DMS 273 (cell line): ENCODE results near the gene PTH2.

Source experiments
- DNase-seq: peaks from one replicate; lab custom pipeline; 2025; ENCODE audit not compliant: unreplicated experiment; lab: John Stamatoyannopoulos, UW

The PTH2 gene

DNA sequence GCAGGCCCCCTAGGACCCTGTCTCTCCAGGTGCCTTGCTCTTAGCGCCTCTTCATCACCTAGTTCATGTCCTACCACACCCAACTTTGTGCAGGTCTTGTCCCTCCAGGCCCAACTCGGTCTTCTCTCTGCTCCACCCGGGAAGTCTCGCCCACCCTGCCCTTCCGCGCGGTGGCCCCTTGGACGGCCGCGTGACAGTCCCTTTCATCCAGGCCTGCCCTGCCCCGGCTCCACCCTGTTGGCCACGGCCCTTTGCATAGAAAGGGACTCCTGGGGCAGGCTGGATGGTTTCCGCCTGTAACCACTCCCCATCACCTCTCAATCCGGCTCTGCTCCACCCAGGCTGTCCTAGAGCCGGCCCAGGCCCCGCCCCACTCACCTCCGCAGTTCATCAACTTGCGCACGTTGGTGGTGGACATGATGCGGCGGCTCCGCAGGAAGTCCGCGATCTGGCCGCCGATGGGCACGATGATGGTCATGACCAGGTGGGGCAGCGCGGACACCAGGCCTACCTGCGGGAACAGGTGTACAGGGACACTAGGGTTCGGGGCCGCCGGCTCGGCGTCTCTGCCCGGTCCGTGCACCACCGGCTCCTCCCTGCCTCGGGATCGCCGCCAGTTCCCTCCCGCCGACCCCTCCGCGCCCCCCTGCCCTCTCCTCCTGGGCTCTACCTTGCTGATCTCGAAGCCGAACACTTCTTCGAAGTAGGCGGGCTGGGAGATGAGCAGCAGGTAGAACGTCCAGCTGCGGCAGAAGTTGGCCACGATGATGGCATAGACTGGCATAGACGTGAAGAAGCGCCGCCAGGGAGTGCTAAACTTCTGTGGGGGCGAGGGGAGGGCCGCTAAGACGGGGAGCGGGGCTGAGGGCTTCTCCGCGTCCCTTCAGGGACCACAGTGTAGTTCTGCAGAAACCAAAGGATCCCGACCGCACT lies 9.2 kb upstream of the PTH2 start:
- DNase-seq, result no peak

DNA sequence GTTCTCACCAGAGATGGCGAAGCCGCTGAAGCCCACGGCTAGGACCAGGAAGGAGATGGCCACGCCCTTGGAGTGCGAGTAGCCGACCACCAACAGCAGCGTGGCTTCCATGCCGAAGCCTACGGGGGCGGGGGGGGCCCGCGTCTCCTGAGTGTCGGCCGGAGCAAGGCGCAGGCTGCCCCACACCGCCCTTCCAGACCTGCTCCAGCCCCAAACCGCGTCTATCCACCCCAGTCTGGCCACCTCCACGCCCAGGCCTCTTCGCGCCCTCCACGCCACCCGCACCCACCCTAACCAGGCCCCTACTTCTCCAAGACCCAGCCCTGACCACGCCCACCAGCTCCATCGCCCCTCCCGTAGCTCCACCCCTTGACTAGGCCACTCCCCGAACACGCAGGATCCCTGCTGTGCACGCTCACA lies 8.1 kb upstream of the PTH2 start:
- DNase-seq, result no peak

- peak; percentile 56 for DNase-seq
Measured at GRCh38 chr19:49430678-49431329, 7.6 kb upstream of the PTH2 start.

- no peak for DNase-seq
Measured at GRCh38 chr19:49430172-49430677, 7.0 kb upstream of the PTH2 start.

DNA sequence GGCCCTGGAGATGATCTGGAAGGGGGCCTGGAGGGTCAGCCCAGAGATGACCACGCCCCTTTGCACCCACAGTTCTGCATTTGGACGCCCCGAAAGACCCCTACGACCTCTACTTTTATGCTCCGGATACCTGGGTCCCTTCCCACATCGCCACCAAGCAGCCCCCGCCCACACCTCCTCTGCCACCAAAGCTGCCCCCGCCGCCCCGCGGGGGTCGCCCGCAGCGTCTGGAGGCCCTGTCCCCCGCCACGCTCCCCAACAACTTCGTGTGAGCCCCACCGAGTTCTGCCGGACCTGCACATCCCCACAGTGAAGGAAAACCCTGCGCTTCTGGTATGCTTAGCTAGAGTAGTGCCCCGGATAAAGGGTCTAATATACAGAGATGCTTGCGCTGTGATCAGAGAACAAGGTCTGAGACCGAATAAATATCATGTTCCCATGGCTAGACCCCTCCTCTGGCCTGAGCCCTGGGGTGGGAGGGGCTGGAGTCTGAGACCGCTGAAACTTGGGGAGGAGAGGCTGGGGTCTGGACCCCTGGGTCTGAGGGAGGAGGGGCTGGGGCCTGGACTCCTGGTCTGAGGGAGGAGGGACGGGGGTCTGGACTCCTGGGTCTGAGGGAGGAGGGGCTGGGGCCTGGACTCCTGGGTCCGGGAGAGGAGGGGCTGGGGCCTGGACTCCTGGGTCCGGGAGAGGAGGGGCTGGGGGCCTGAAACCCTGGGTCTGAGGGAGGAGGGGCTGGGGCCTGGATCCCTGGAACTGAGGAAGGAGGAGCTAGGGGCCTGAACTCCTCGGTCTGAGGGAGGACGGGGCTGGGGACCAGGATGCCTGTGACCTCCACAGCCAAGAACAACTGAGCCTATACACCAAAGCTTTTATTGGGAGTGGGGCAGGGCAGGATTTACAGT lies 5.6 kb upstream of the PTH2 start:
- no peak for DNase-seq

GRCh38 chr19:49427855-49428546 lies 4.8 kb upstream of the PTH2 start:
- DNase-seq, result peak; percentile 63

- no peak for DNase-seq
Measured at GRCh38 chr19:49427339-49427738, 4.1 kb upstream of the PTH2 start.

GRCh38 chr19:49425922-49426592 lies 2.8 kb upstream of the PTH2 start:
- peak; percentile 67 for DNase-seq

DNA sequence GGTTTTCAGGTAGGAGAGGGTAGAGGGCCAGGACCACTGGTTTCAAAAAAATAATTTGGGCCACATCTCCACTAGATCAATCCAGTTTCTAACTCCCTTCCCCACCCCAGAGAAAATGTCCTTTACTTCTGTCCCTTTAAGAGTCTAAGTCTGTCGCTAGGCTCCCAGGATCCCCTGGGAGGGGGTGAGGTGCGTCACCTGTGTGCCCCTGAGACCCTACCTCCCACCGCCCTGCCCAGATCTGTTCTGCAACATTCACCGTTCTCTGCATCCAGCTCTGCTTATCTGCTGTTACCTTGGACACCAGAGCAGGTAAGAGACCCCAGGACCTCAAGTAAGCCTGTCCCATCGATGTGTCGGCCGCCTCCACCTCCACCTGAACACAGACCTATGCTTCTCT lies 1.9 kb upstream of the PTH2 start, which contains the start of gene GFY:
Gene GFY (plus strand): TSS at position 211 of the 400 bp plus-strand sequence. CDS start 1,043 bp downstream, outside the sequence.
- no peak for DNase-seq

GRCh38 chr19:49423985-49424303 lies 703 bp upstream of the PTH2 start:
- DNase-seq, result no peak

GRCh38 chr19:49422407-49423070 lies 702 bp downstream of the PTH2 start:
- peak; percentile 69 for DNase-seq

GRCh38 chr19:49421878-49422202 lies 1.4 kb downstream of the PTH2 start:
- DNase-seq, result no peak

GRCh38 chr19:49421039-49421877 lies 2.0 kb downstream of the PTH2 start:
- DNase-seq, result peak; percentile 94

DNA sequence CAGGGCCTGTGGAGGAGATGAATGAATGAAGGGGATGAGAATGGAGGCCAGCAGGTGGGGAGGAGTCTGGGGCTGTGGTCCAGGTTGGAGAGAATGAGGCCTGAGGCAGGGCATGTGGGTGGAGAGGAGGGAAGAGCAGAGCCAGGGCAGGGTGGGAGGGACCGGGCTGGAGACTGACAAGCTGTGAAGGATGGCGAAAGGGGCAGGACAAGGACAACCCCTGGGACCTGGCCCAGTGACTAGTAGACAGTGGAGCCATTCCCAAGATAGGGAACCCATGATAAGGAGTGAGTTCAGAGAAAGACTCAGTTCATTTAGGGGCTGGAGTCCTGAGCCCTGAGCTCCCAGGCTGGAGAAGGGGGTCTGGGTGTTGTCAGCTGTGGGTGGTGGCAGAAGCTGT lies 3.0 kb downstream of the PTH2 start:
- DNase-seq, result no peak

DNA sequence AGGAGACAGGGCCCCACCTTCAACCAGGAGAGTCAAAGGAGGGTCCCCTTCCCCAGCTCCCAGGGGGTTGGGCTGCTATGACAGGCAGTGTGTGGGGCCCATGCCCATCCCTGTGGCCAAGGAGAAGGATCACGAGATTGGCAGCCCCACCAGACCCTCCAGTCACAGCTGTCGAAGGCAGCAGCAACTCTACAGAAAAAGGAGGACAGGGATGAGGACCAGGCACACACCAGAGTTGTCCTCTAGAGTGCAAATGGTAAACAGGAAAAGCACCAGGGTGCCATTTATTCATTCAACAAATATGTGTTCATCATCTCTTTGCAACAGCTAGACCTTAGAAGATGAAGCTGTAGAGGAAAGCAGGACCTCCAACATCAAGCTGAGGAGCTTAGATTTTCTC lies 4.1 kb downstream of the PTH2 start:
- no peak for DNase-seq

- peak; percentile 30 for DNase-seq
Measured at GRCh38 chr19:49418511-49418910, 4.7 kb downstream of the PTH2 start.

DNA sequence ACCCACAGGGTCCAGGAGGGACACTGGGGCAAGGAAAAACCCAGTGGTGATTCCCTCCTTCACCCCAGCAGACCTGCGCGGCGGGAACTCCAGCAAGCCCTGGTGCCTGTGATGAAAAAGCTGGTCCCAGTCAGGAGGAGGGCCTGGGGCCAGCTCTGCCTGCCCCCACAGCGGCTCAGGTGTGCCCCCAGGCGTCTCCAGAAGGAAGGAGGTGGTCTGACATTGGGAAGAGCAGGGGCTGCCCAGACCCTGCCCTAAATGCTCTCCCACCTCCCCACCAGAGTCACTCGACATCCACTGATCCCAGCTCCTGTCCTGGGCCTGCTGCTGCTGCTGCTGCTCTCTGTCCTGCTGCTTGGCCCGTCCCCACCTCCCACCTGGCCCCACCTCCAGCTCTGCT lies 6.2 kb downstream of the PTH2 start:
- DNase-seq, result no peak

DNA sequence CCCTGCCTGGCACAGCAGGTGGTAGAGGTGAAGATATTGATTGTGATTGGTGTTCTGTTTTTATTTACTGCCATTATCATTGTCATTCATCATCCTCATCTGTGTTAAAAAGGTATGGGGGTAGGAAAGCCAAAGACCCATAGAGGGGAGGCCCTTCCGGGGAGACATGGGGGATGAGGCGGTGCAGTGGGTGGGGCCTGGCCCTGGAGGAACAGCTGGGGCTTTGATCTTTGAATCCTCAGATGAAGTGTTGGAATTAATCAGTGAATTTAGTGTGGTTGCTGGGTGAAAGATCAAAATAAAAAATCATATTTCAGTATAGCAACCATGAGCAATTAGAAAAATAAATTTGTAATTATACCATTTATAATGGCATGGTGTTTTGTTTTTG lies 7.4 kb downstream of the PTH2 start:
- DNase-seq, result no peak
